Endothelial cell of umbilical vein (primary cell): Measurements from ENCODE around the gene P2RX2. TPM values are rescaled to one million over a fixed set of nuclear protein-coding genes. Genes with fewer than 3 reads are reported as not detected.

ENCODE experiments used
- BruUV-seq: library from RNA; stranded (reverse); fragments of 400-500 nt; replicated peaks from 2 replicates; lab custom pipeline; 2021; lab: Mats Ljungman, UMichigan
- CTCF ChIA-PET: fragments of 300-600, 350-600 bp; sonication (Branson Sonifier 250); formaldehyde crosslinking; loops from one replicate; lab custom pipeline; 2021; ENCODE audit warnings: antibody characterized with exemption, inconsistent platforms; lab: Charles Lee
- POLR2A ChIA-PET: fragments of 300-600, 350-600 bp; sonication (Branson Sonifier 250); formaldehyde crosslinking; loops from one replicate; lab custom pipeline; 2021; ENCODE audit warnings: antibody characterized with exemption, inconsistent platforms; lab: Charles Lee
- DNase-seq: peaks from one replicate; pipeline ENCODE4 v3.0.0-alpha.2; 2011; ENCODE audit warnings: low read depth, low spot score
- FAIRE-seq: peaks from 2 replicates; lab custom pipeline; 2011; peaks lifted over from hg19 to GRCh38; lab: Jason Lieb, UNC
- H2AFZ ChIP-seq: 2 replicates; pipeline ENCODE4 v1.6.0; 2012; ENCODE audit warnings: low read depth, low read length, control low read depth, inconsistent platforms
- H3K27ac ChIP-seq: 2 replicates; pipeline ENCODE4 v1.5.1; 2011; ENCODE audit warnings: low read depth, mild to moderate bottlenecking, control low read depth, low read length, moderate library complexity; ENCODE audit not compliant: insufficient read depth
- H3K27me3 ChIP-seq, 2 experiments: 2 replicates each; pipeline versions ENCODE4 v1.6.0 to v1.6.1; 2011; ENCODE audit warnings: low read length in 2 of 2, mixed read lengths in 1 of 2; ENCODE audit not compliant: control insufficient read depth in 2 of 2, insufficient read depth in 2 of 2
- H3K36me3 ChIP-seq, 2 experiments: 2 replicates in 1 of 2; 3 replicates in 1 of 2; pipeline ENCODE4 v1.5.1; 2011; ENCODE audit warnings: low read length in 2 of 2, mild to moderate bottlenecking in 1 of 2, moderate library complexity in 1 of 2; ENCODE audit not compliant: control insufficient read depth in 2 of 2, insufficient read depth in 2 of 2; ENCODE audit errors: extremely low read depth in 1 of 2
- H3K4me1 ChIP-seq: 3 replicates; pipeline ENCODE4 v1.5.1; 2011; ENCODE audit warnings: mild to moderate bottlenecking, low read length; ENCODE audit not compliant: control insufficient read depth, insufficient read depth; ENCODE audit errors: extremely low read depth
- H3K4me2 ChIP-seq: 2 replicates; pipeline ENCODE4 v1.6.1; 2011; ENCODE audit warnings: low read length, control low read depth, mixed read lengths; ENCODE audit not compliant: insufficient read depth
- H3K4me3 ChIP-seq, 3 experiments: fragments of 200-600 bp in 1 of 3; sonication (generic), shearing (Covaris generic) in 1 of 3; replicated peaks in 1 of 3; 2 replicates each; pipeline ENCODE4 v1.5.1; 2011 to 2016; ENCODE audit warnings: control low read depth in 3 of 3, low read length in 3 of 3, mild to moderate bottlenecking in 2 of 3, inconsistent platforms in 1 of 3, low read depth in 1 of 3, moderate library complexity in 1 of 3; ENCODE audit not compliant: insufficient read depth in 1 of 3
- H3K79me2 ChIP-seq: 2 replicates; pipeline ENCODE4 v1.6.0; 2012; ENCODE audit warnings: low read length, inconsistent platforms; ENCODE audit not compliant: control insufficient read depth, insufficient read depth
- H3K9ac ChIP-seq: replicated peaks from 2 replicates; pipeline ENCODE3; 2011; ENCODE audit warnings: low read length, control low read depth; ENCODE audit not compliant: insufficient read depth; ENCODE audit errors: extremely low read depth
- H3K9me1 ChIP-seq: replicated peaks from 3 replicates; pipeline ENCODE4 v1.6.0; 2011; ENCODE audit warnings: mild to moderate bottlenecking, low read length; ENCODE audit not compliant: control insufficient read depth, insufficient read depth; ENCODE audit errors: extremely low read depth
- H3K9me3 ChIP-seq: replicated peaks from 2 replicates; pipeline ENCODE4 v1.5.1; 2012; ENCODE audit warnings: low read length, inconsistent platforms; ENCODE audit not compliant: control insufficient read depth, insufficient read depth
- H4K20me1 ChIP-seq: replicated peaks from 2 replicates; pipeline ENCODE3; 2011; ENCODE audit warnings: mild to moderate bottlenecking, low read length; ENCODE audit not compliant: control insufficient read depth, insufficient read depth; ENCODE audit errors: extremely low read depth
- CTCF ChIP-seq, 2 donors: IDR thresholded peaks; 1 replicate in 1 of 2; 2 replicates in 1 of 2; pipeline ENCODE4 v1.5.1; 2011; ENCODE audit warnings: low read length in 2 of 2, mild to moderate bottlenecking in 2 of 2, moderate library complexity in 2 of 2, control low read depth in 1 of 2, inconsistent platforms in 1 of 2, low read depth in 1 of 2; ENCODE audit not compliant: insufficient read depth in 1 of 2; ENCODE audit errors: extremely low read depth in 1 of 2
- EZH2 ChIP-seq: IDR thresholded peaks from 2 replicates; pipeline ENCODE4 v1.6.1; 2012; ENCODE audit warnings: borderline replicate concordance, low read depth, mild to moderate bottlenecking, moderate library complexity, low read length, inconsistent platforms; ENCODE audit not compliant: severe bottlenecking
- FOS ChIP-seq: IDR thresholded peaks from 2 replicates; pipeline ENCODE4 v1.6.1; 2011; ENCODE audit warnings: mild to moderate bottlenecking, low read length, moderate library complexity, borderline replicate concordance; ENCODE audit not compliant: insufficient read depth
- GATA2 ChIP-seq: IDR thresholded peaks from 2 replicates; pipeline ENCODE4 v1.7.0; 2011; ENCODE audit warnings: low read depth, mild to moderate bottlenecking, moderate library complexity, mixed read lengths, low read length; ENCODE audit not compliant: insufficient read length, insufficient read depth
- JUN ChIP-seq: IDR thresholded peaks from 2 replicates; pipeline ENCODE4 v1.6.1; 2011; ENCODE audit warnings: borderline replicate concordance, low read depth; ENCODE audit not compliant: insufficient read length, insufficient read depth
- MAX ChIP-seq: IDR thresholded peaks from 2 replicates; pipeline ENCODE4 v1.6.1; 2011; ENCODE audit not compliant: insufficient read depth, insufficient read length
- MYC ChIP-seq: IDR thresholded peaks from one replicate; pipeline ENCODE4 v1.6.1; 2011; ENCODE audit warnings: mild to moderate bottlenecking, low read depth, low read length
- POLR2A ChIP-seq: IDR thresholded peaks from 2 replicates; pipeline ENCODE4 v1.6.1; 2012; ENCODE audit warnings: low read depth, mild to moderate bottlenecking, control low read depth, low read length
- POLR2AphosphoS5 ChIP-seq: IDR thresholded peaks from 2 replicates; pipeline ENCODE4 v1.6.1; 2012; ENCODE audit warnings: low read depth, mild to moderate bottlenecking, control low read depth, low read length, moderate library complexity; ENCODE audit not compliant: insufficient read depth
- dilution Hi-C: fragments of 300-500 bp; cut with MboI; formaldehyde crosslinking; loops from one replicate; pipeline ENCODE4 v1.15.0; 2019; ENCODE audit warnings: low sequenced_read_pairs; ENCODE audit not compliant: extremely low pct_ligation_motif_present
- intact Hi-C: fragments of 100-400 bp; cut with micrococcal nuclease; formaldehyde crosslinking; loops from one replicate; pipeline ENCODE4 v1.10.0; 2022
- polyA plus RNA-seq, 4 experiments: library from polyadenylated mRNA; depleted of rRNA in 3 of 4; stranded (reverse) in 3 of 4; unstranded in 1 of 4; fragments of >200 nt; gene quantifications; 2 replicates each; pipeline versions ENCODE4 v1.2.1 to v1.2.3, GENCODE V29; 2011 to 2012; ENCODE audit warnings: missing spikeins in 1 of 4
- total RNA-seq: library from RNA; stranded (reverse); gene quantifications from 2 replicates; pipeline ENCODE4 v1.2.3, GENCODE V29; 2021

The P2RX2 gene
- total and polyA plus RNA-seq, 2 donors (not counting 3 experiments of a cell fraction or from before 2014, with no cell fraction given), result not detected

DNA sequence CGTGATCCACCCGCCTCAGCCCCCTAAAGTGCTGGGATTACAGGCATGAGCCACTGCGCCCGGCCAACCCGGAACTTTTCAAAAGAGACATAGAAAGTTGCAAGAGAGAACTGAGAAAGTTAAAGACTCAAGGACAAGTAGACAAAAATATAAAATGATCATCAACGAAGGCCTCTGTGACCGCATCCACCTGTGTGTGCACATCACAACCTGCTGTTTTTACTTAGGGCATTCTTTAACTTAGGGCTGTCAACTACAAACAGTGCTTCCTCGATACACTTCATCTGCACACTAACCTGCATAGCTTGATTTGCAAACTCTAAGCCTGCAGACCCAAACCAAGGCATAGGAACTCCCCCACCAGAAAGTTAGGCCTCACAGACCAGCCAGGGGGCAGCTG lies 14.8 kb downstream of the P2RX2 start:
- intact Hi-C loops, result no loop called here
- no peak overlapping the region for H3K27ac ChIP-seq
- dilution Hi-C loops, result no loop called here
- no TSS peak for BruUV-seq
- no peaks in the 10 kb centered on the region for H3K9me3 ChIP-seq
- ChIA-PET POLR2A (no interaction called here), CTCF (interaction anchor here (2.0 to 3.0 kb wide), 2 partner anchors 18 to 34 kb away, joined by 5 to 12 read pairs; no protein-coding TSS in a partner anchor)
- H3K9ac ChIP-seq, result no peak overlapping the region
- no peak overlapping the region for H3K4me2 ChIP-seq
- H3K36me3 ChIP-seq, result peaks cover 2 to 16% of the 10 kb centered on the region in 2 experiments
- no peak overlapping the region for H3K4me3 ChIP-seq
- no peaks in the 10 kb centered on the region for H3K27me3 ChIP-seq
- no peaks in the 10 kb centered on the region for H3K9me1 ChIP-seq
- no peaks in the 10 kb centered on the region for H4K20me1 ChIP-seq
- DNase-seq (no peak), FAIRE-seq (no peak)
- no peaks in the 10 kb centered on the region for H3K4me1 ChIP-seq
- no peak for TF ChIP-seq POLR2AphosphoS5
- no peak for TF ChIP-seq FOS
- TF ChIP-seq GATA2, result no peak
- no peak for TF ChIP-seq CTCF (IDR thresholded peaks at IDR 0.05; ENCODE audit: extremely low read depth in 1 of 2, insufficient read depth in 1 of 2, low read depth in 1 of 2, low read length in 2 of 2)
- TF ChIP-seq POLR2A, result no peak
- no peak for TF ChIP-seq EZH2
- no peak for TF ChIP-seq MAX
- no peak for TF ChIP-seq JUN
- TF ChIP-seq MYC, result no peak
- H3K79me2 ChIP-seq, result no peaks in the 10 kb centered on the region
- no peak overlapping the region for H2AFZ ChIP-seq
